GM19193 (cell line): ENCODE data around the gene CTNNA3.

Source experiments
- POLR2A ChIP-seq: IDR thresholded peaks from 4 replicates; pipeline ENCODE4 v1.6.1; 2011; ENCODE audit not compliant: insufficient read depth, insufficient read length; ENCODE audit errors: extremely low read depth

CTNNA3 gene

DNA sequence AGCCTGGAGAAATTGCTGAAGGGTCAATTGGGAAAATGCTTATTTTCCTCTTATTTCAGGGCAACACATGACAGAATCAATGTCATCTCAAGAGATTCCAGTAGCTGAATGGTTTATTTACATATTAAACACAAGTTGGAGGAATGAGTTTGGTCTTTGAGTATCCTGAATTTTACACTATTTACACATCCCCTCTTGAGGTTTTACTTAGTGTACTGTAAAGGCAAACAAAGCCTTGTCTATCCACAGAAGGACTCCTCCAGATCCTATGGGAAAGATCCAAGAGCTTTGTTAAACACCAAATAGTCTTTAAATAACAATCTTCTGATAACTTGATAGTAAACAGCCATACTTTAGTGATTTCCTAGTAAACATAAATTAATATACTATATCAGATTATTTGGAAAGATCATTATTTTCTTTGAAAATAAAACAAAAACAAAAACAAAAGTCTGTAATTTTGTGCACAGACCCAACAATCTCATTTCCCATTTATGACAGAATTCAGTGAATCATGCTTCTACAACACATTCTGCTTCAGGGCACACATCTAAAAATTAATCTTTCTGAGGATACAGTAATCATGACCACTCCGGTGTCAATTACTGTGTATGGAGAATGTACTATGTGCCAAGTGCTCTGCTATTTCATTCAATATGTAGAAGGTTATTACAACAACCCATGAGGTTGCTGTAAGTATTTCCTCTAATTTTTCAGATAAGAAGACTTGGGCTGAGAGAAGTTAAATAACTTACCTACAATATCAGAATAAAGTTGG is 1345.2 kb downstream of the CTNNA3 start:
- no peak for TF ChIP-seq POLR2A

DNA sequence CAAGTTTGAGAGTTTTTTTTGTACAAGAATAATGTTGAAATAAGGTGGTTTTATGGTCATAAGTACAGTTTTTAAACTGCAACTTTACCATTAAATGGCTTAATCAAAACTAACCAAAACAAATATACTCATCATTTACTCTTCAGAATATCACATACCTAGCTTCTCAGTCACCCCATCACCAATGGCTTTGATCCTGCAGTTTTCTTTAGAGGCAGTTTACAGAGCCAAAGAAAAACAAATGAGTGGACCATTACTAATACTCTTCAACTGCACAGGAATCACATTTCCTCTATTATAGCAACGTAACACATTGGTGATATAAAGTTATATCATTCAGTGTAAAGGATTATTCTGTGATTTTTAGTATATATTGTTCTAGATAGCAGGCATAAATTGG is 1346.3 kb downstream of the CTNNA3 start:
- no peak for TF ChIP-seq POLR2A

DNA sequence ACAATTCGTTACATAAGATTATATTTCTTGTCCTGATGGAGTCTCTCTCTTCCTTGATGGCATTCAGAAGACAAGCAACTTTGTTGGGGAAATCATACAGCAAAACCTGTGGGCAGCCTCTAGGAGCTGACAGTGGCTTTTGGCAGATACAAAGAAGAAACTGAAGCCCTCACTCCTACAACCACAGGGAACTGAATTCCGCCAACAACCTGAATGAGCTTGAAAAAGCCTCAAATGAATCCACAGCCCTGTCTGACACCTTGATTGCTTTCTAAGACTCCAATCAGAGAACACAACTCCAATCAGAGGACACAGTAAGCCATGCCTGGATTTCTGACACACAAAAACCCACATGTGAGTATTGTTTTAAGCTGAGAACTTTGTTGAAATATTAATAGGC is 1346.9 kb downstream of the CTNNA3 start:
- no peak for TF ChIP-seq POLR2A

DNA sequence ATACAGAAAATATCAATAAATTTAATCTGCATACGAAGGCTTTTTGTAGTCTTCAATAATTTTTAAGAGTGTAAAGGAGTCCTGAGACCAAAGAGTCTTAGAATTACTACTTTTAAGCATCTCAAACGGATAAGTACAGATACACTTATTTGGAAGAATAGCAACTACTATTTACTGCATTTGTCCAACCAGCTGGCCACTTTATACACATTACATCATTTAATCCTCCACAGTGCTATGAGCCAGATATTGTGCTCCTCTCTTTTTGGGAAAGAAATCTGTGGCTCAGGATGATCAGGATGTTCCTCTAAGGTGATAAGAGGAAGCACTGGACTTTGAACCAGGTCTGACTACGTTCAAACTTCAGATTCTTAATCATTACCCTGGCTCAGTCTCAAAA is 1358.8 kb downstream of the CTNNA3 start:
- TF ChIP-seq POLR2A: no peak

DNA sequence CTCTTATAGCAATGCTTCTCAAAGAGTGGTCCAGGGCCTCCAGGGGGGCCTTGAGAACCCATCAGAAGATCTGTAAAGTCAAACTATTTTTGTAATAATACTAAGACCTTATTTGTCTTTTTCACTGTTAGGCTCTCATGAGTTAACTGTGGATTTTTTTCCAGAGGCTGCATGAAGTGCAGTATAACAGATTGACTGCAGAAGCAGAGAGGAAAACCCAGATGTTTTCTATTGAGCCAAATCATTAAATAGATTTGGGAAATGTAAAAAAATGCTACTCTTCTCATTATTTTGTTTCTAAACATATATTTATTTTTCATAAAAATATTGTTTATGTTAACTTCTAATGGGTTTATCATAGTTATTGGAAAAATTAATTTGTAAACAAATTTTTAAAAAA is 1359.2 kb downstream of the CTNNA3 start:
- TF ChIP-seq POLR2A: no peak

DNA sequence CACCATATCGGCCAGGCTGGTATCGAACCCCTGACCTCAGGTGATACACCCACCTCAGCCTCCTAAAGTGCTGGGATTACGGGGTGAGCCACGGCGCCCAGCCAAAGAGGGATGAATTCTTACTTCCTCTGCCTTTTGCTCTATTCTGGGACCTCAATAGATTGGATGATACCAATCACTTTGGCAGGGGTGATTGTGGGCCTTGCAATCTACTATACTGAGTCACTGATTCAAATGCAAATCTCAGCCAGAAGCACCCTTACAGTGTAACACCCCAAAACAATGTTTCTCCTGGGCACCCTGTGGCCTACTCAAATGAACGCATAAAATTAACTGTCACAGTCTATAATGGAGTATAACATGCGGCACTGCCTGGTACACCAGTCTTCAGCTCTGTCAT is 1366.8 kb downstream of the CTNNA3 start:
- no peak for TF ChIP-seq POLR2A

DNA sequence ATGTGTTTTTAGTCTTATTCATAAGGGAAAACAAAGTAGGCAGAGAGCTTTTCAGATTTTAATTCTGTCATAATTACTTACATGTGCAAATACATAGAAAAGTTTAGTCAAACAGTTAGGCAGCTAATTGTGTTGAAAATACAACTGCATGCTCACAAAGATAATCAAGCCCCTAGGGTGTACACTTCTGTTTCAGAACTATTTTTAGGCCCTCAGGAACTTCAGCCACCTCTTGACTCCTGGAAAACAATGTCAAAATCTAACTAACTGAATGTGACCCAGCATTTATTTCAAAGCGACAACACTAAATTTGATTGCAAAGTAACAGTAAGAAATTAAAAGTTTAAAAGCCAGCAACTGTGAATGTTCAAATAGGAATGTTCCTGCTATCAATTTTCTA is 1369.1 kb downstream of the CTNNA3 start:
- no peak for TF ChIP-seq POLR2A

DNA sequence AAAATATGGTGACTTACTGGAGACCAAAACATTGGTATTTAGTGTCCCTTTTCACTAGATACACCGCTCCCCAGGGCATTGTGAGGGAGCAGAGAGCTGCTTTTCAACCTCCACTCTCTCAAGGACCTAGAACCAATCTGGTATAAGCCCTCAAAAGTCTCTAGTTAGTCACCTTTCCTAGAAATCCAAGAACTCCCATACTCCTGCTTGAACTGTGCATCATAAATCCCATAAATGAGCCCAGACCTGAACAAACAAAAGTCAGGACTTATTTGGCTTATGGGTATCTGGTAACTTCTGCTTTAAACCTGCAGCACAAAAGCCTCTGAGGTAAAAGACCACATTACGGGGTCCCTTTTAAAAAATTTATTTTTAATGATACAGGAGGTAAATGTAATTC is 1373.2 kb downstream of the CTNNA3 start:
- TF ChIP-seq POLR2A: no peak

DNA sequence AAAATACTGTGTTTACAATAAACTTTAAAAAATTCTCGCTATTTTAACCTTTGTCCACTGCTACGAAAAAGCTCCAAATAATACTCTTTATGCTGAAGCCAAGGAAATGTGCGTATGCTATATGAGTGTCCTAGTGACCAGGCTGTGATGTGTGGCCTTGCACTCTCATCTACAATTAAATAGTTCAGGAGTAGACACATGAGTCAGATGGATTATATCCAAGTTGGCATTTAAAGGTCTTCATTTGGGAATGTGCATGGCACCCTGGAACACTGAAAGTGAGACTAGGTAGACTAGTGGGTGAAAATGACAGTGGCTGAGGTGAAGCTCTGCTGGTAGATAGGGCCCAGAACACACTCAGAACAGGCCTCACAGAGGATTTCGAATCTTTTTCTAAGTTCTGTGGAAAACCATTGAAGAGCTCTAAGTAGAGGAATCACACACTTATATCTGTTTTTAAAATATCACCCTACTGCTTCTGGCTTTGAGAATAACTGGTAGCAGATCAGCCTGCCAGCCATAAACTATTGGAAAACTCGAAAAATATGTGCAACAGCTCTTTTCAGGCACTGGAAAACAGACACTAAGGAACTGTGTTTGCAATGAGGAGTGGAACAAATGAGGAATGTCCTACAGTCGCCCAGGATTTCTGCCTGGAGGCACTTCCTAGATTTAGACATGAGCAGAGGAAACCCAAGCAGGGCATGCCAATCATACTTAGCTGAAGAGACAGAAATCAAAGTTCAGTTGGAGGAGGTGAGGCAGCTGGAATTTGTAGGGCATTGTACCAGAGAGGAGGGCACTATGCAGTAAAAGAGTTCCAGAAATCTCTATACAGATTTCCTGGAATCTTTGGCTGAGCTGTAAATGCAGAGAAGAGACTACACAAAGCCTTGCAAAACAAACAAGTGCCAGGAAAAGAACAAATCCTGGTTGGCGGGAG is 1374.0 kb downstream of the CTNNA3 start:
- no peak for TF ChIP-seq POLR2A

DNA sequence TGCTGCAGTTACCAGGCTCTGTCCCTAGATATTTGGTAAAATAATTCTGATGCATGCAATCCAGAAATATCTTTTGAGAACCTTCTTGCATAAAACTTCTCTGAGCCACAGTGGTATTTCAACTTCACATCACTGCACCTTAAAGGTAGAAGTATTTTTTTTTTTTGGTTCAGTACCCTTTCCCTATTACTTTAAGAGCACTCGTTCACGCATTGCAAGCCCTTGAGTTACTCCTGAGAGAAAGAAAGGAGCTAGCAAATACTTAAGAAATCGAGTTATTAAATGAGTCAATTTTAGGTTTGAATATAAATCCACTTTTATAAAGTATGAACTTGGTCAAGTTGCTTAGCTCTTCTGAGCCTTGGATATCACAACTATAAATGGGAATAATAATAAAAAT is 1377.2 kb downstream of the CTNNA3 start:
- no peak for TF ChIP-seq POLR2A

DNA sequence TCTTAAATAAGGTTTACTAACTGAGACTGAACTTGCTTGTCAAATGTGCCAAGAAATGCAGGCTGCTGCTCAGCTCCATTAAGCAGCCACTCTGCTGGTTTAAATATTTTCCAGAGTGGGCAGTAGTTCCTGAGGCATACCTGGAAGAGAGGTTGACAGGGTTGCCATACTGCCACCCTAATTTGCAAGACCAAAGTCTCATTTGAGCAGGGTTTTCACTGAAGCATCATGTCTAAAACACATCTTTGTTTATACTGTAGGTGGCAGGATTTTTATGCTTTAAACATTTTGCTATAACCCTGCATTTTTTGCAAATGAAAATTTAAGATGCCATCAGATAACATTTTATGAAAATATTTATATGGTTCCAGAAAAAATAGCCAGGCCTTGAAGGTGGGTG is 1388.2 kb downstream of the CTNNA3 start:
- TF ChIP-seq POLR2A: no peak

DNA sequence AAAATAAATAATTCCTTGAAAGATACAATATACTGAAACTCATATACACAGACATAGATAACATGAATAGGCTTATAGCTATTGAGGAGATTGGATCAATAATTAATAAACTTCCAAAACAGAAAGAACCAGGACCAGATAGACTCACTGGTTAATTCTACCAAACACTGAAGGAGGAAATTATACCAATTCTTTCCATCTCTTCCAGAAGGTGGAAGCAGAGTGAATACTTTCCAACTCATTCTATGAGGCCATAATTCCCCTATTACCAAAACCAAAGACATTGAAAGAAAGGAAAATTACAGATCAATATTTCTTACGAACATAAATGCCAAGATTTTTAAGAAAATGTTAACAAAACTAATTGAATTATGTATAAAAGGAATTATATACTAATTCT is 1394.9 kb downstream of the CTNNA3 start:
- no peak for TF ChIP-seq POLR2A

DNA sequence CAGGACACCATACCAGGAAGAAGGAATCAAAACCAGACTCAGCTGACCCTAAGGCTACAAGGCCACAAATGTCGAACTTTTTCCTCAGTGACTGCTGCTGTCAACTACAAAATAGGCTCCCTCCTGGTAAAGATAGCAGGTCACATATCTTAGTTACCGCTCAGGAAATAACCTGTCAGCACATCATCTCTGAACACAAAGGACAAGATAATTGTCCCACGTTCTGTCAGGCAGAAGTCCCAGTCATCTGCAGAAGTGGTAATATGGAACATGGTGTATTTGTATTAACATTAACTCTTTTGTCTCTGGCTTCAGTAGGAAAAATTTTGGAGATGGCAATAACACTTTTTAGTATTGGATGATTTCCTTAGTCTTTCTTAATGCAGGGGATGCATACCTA is 1400.4 kb downstream of the CTNNA3 start:
- no peak for TF ChIP-seq POLR2A

DNA sequence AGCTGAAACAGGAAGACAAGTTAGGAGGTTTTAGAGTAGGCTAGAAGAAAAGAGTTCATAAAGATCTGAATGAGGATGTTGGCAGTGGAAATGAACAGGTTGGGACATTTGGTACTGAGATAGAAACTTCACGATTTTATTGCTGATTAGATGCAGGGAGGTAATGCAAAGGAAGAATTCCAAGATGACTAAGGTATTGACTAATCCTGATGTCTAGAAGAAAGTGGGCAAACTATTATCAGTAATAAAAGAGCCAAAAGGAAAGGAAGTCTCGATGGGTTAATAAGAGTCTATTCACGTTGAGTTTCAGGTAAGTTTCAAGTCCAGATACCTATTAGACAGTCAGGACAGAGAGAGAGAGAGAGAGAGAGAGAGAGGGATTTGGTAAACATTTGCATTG is 1401.5 kb downstream of the CTNNA3 start:
- no peak for TF ChIP-seq POLR2A

DNA sequence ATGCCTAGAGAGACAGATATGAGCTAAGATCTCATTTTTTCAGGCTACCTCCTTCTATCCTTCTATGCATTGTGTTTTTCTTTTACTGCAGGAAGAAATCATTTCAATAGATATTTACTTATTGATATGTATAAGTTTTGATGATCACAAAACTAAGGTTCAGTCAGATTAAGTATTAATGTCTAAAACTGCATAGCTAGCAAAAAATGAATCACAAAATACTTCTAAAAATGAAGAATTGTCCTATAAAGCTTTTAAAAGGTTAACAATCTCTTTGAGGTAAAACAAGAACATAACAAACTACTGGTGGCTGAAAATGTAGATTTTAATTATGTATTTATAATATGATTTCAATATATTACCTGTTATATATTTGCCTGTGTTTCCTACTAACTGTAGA is 1403.1 kb downstream of the CTNNA3 start:
- TF ChIP-seq POLR2A: no peak

DNA sequence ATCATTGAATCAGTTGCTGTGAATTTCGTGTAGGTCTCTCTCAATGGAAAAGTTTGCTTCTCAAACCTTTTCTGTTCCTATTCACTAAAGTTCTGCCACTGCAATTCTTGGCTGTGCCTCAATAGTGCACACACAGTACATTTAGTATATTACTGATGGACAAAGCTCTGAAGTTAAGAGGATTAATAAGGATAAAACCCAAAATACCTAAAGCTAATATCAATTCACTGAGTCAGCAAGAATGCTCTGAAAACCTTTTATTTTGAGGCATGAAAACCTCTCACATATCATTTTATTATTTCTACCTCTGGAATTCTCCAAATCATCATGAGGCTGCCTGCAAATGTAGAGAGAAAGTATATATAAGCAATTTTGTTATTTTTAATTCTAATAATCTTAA is 1403.5 kb downstream of the CTNNA3 start:
- TF ChIP-seq POLR2A: no peak
